Stomach (tissue), 4 donors: ENCODE data around the gene FNBP1L.

ENCODE experiments used
- CTCF ChIP-seq, 7 experiments: fragments of 450-650 bp in 4 of 7; fragments of 200-600 bp in 3 of 7; sonication (generic) in 3 of 7; IDR thresholded peaks; one replicate each; pipeline ENCODE4 v1.5.1; 2016 to 2019; ENCODE audit warnings: antibody characterized with exemption in 7 of 7, control low read depth in 2 of 7, mild to moderate bottlenecking in 1 of 7
- EP300 ChIP-seq: sonication (generic); formaldehyde crosslinking; IDR thresholded peaks from one replicate; pipeline ENCODE4 v1.6.1; 2017; ENCODE audit warnings: antibody characterized with exemption
- POLR2A ChIP-seq, 4 donors: fragments of 450-650 bp; IDR thresholded peaks; one replicate each; pipeline ENCODE4 v1.6.1; 2016; ENCODE audit warnings: antibody characterized with exemption in 4 of 4, control low read depth in 2 of 4, mild to moderate bottlenecking in 1 of 4, moderate library complexity in 1 of 4
- POLR2AphosphoS5 ChIP-seq, 3 donors: sonication (generic); formaldehyde crosslinking; IDR thresholded peaks; one replicate each; pipeline ENCODE4 v1.6.1; 2016; ENCODE audit warnings: antibody characterized with exemption in 3 of 3

- no peak for TF ChIP-seq CTCF (IDR thresholded peaks at IDR 0.05)
- no peak for TF ChIP-seq POLR2AphosphoS5 (IDR thresholded peaks at IDR 0.05)
- TF ChIP-seq POLR2A (IDR thresholded peaks at IDR 0.05) = no peak
- TF ChIP-seq EP300 = no peak
Measured at GRCh38 chr1:93411000-93411399, 36.9 kb upstream of the FNBP1L start.
